IMR-90 (cell line): Measurements from ENCODE around the gene VIPR2. TPM values are rescaled to one million over a fixed set of nuclear protein-coding genes. Genes with fewer than 3 reads are reported as not detected.

Experiments
- ATAC-seq: fragments of 200-7000 bp; cut with Tn5 transposase; 2 replicates; pipeline ENCODE4 v1.9.1; 2020; ENCODE audit warnings: low read depth, mild to moderate bottlenecking, moderate library complexity
- BruUV-seq: library from RNA; stranded (reverse); fragments of 400-500 nt; replicated peaks from 2 replicates; lab custom pipeline; 2021; lab: Mats Ljungman, UMichigan
- CTCF ChIA-PET: fragments of 300-600 bp; formaldehyde crosslinking; extraction: SDS; loops from one replicate; lab custom pipeline; 2021; ENCODE audit warnings: antibody characterized with exemption; lab: Yijun Ruan, JAX
- POLR2A ChIA-PET: fragments of 300-600 bp; sonication (Branson Sonifier 250); formaldehyde crosslinking; loops from one replicate; lab custom pipeline; 2022; ENCODE audit warnings: antibody characterized with exemption; ENCODE audit not compliant: unreplicated experiment; lab: Charles Lee
- DNase-seq: peaks from one replicate; pipeline ENCODE4 v3.0.0; 2013
- H2AFZ ChIP-seq: replicated peaks from 2 replicates; pipeline ENCODE3; 2013; ENCODE audit warnings: low read length, mild to moderate bottlenecking; ENCODE audit not compliant: poor library complexity
- H2AK5ac ChIP-seq: 2 replicates; pipeline ENCODE4 v1.6.1; 2013; ENCODE audit warnings: low read depth, low read length, inconsistent platforms
- H2AK9ac ChIP-seq: replicated peaks from 2 replicates; pipeline ENCODE3; 2013; ENCODE audit warnings: mild to moderate bottlenecking, low read depth, low read length, moderate library complexity; ENCODE audit not compliant: poor library complexity
- H2BK120ac ChIP-seq: 2 replicates; pipeline ENCODE4 v1.6.1; 2013; ENCODE audit warnings: low read depth, low read length, inconsistent platforms
- H2BK15ac ChIP-seq: 3 replicates; pipeline ENCODE4 v1.6.1; 2013; ENCODE audit warnings: low read depth, low read length, inconsistent platforms
- H2BK20ac ChIP-seq: 2 replicates; pipeline ENCODE4 v1.6.1; 2013; ENCODE audit warnings: low read depth, mild to moderate bottlenecking, inconsistent platforms, low read length, moderate library complexity
- H2BK5ac ChIP-seq: 2 replicates; pipeline ENCODE4 v1.6.1; 2013; ENCODE audit warnings: mild to moderate bottlenecking, low read depth, low read length, inconsistent platforms; ENCODE audit not compliant: poor library complexity, severe bottlenecking
- H3K14ac ChIP-seq: replicated peaks from 2 replicates; pipeline ENCODE4 v1.6.1; 2013; ENCODE audit warnings: low read depth, low read length, inconsistent platforms
- H3K18ac ChIP-seq: 2 replicates; pipeline ENCODE4 v1.6.1; 2013; ENCODE audit warnings: low read depth, low read length, control low read depth
- H3K23ac ChIP-seq: 2 replicates; pipeline ENCODE4 v1.6.1; 2013; ENCODE audit warnings: low read depth, low read length, inconsistent platforms
- H3K27ac ChIP-seq: 2 replicates; pipeline ENCODE4 v1.5.1; 2013; ENCODE audit warnings: mild to moderate bottlenecking, control low read depth, low read length; ENCODE audit not compliant: insufficient read depth
- H3K27me3 ChIP-seq: 2 replicates; pipeline ENCODE4 v1.6.1; 2013; ENCODE audit warnings: low read length; ENCODE audit not compliant: control insufficient read depth, insufficient read depth
- H3K36me3 ChIP-seq: 2 replicates; pipeline ENCODE4 v1.6.1; 2013; ENCODE audit warnings: low read length, mixed read lengths; ENCODE audit not compliant: control insufficient read depth, insufficient read depth
- H3K4ac ChIP-seq: 2 replicates; pipeline ENCODE4 v1.6.1; 2013; ENCODE audit warnings: low read depth, low read length, inconsistent platforms
- H3K4me1 ChIP-seq: 2 replicates; pipeline ENCODE4 v1.6.1; 2013; ENCODE audit warnings: low read length, mixed read lengths; ENCODE audit not compliant: control insufficient read depth, insufficient read depth
- H3K4me2 ChIP-seq: 2 replicates; pipeline ENCODE4 v1.6.1; 2013; ENCODE audit warnings: low read depth, mild to moderate bottlenecking, control low read depth, low read length, moderate library complexity
- H3K4me3 ChIP-seq: 2 replicates; pipeline ENCODE4 v1.5.1; 2013; ENCODE audit warnings: low read depth, mild to moderate bottlenecking, control low read depth, low read length, moderate library complexity; ENCODE audit not compliant: insufficient read depth
- H3K56ac ChIP-seq: 2 replicates; pipeline ENCODE4 v1.6.1; 2013; ENCODE audit warnings: low read length, inconsistent platforms; ENCODE audit not compliant: insufficient read depth; ENCODE audit errors: extremely low read depth
- H3K79me1 ChIP-seq, 2 experiments: 2 replicates each; pipeline ENCODE4 v1.6.1; 2013; ENCODE audit warnings: low read length in 2 of 2, inconsistent platforms in 1 of 2, low read depth in 1 of 2
- H3K9ac ChIP-seq: 2 replicates; pipeline ENCODE4 v1.6.1; 2013; ENCODE audit warnings: low read depth, low read length, control low read depth
- H3K9me1 ChIP-seq: 2 replicates; pipeline ENCODE4 v1.6.1; 2013; ENCODE audit warnings: low read length, inconsistent platforms; ENCODE audit not compliant: insufficient read depth
- H3K9me3 ChIP-seq: 2 replicates; pipeline ENCODE4 v1.6.1; 2013; ENCODE audit warnings: low read length; ENCODE audit not compliant: control insufficient read depth, insufficient read depth
- H4K20me1 ChIP-seq: 2 replicates; pipeline ENCODE4 v1.6.1; 2013; ENCODE audit warnings: low read length, inconsistent platforms; ENCODE audit not compliant: insufficient read depth
- H4K5ac ChIP-seq: 2 replicates; pipeline ENCODE4 v1.6.1; 2013; ENCODE audit warnings: mild to moderate bottlenecking, low read depth, low read length, control low read depth
- H4K8ac ChIP-seq, 2 experiments: 2 replicates each; pipeline ENCODE4 v1.6.1; 2013; ENCODE audit warnings: low read depth in 2 of 2, low read length in 2 of 2, control low read depth in 1 of 2, inconsistent platforms in 1 of 2
- H4K91ac ChIP-seq: 2 replicates; pipeline ENCODE4 v1.6.1; 2013; ENCODE audit warnings: low read depth, low read length, inconsistent platforms; ENCODE audit not compliant: insufficient read depth
- BHLHE40 ChIP-seq: fragments of 150-350 bp; IDR thresholded peaks from 2 replicates; pipeline ENCODE4 v1.6.1; 2016; ENCODE audit warnings: mild to moderate bottlenecking, low read depth, low read length
- CEBPB ChIP-seq: IDR thresholded peaks from 2 replicates; pipeline ENCODE4 v1.6.1; 2012; ENCODE audit warnings: low read depth, low read length, improper control_type of control experiment
- CHD1 ChIP-seq: IDR thresholded peaks from 2 replicates; pipeline ENCODE4 v1.6.1; 2012; ENCODE audit warnings: low read depth, low read length, improper control_type of control experiment
- FOS ChIP-seq: fragments of 150-350 bp; IDR thresholded peaks from 2 replicates; pipeline ENCODE4 v1.6.1; 2016; ENCODE audit warnings: low read depth, low read length
- RAD21 ChIP-seq: IDR thresholded peaks from 2 replicates; pipeline ENCODE4 v1.6.1; 2012; ENCODE audit warnings: low read length, improper control_type of control experiment
- RCOR1 ChIP-seq: IDR thresholded peaks from 2 replicates; pipeline ENCODE4 v1.6.1; 2012; ENCODE audit warnings: mild to moderate bottlenecking, low read length, improper control_type of control experiment; ENCODE audit not compliant: insufficient replicate concordance
- WGBS, 2 experiments: methylation state at CpG; one replicate each; pipeline versions ENCODE4 v1.1.5 to v1.1.7; 2013; ENCODE audit warnings: missing lambda C conversion rate in 2 of 2; ENCODE audit not compliant: insufficient read length in 1 of 2; ENCODE audit errors: extremely low coverage in 2 of 2; 5-methylcytosine and 5-hydroxymethylcytosine counted together
- dilution Hi-C: fragments of 300-500 bp; cut with HindIII; formaldehyde crosslinking; loops from one replicate; pipeline ENCODE4 v1.14.3; 2018; ENCODE audit warnings: low sequenced_read_pairs; ENCODE audit not compliant: unreplicated experiment
- in situ Hi-C: fragments of 300-500 bp; cut with MboI; formaldehyde crosslinking; loops from 3 replicates; pipeline ENCODE4 v1.14.3; 2019; ENCODE audit warnings: low sequenced_read_pairs, inconsistent platforms, mixed read lengths
- intact Hi-C: fragments of 100-400 bp; cut with micrococcal nuclease; formaldehyde crosslinking; loops from 2 replicates; pipeline ENCODE4 v1.10.0; 2022
- polyA plus RNA-seq, 3 experiments: library from polyadenylated mRNA; depleted of rRNA; stranded (reverse); fragments of >200 nt; gene quantifications; 2 replicates each; pipeline ENCODE4 v1.2.3, GENCODE V29; 2012; ENCODE audit warnings: low replicate concordance in 1 of 3
- total RNA-seq: library from RNA; depleted of rRNA; stranded (reverse); fragments of >200 nt; gene quantifications from 2 replicates; pipeline ENCODE4 v1.2.3, GENCODE V29; 2012
- TF ChIP-seq, protein P1 (sequence below): fragments of 150-350 bp; IDR thresholded peaks from 2 replicates; pipeline ENCODE4 v1.6.1; 2016; ENCODE audit warnings: low read depth, mild to moderate bottlenecking, low read length, moderate library complexity, borderline replicate concordance
- TF ChIP-seq, protein P2 (sequence below): fragments of 150-350 bp; IDR thresholded peaks from 2 replicates; pipeline ENCODE4 v1.6.1; 2017; ENCODE audit warnings: mild to moderate bottlenecking, antibody characterized with exemption, low read length, low read depth

Gene VIPR2
- total and polyA plus RNA-seq, 2 of the 4 experiments (the other 2 are of a cell fraction) = not detected

DNA sequence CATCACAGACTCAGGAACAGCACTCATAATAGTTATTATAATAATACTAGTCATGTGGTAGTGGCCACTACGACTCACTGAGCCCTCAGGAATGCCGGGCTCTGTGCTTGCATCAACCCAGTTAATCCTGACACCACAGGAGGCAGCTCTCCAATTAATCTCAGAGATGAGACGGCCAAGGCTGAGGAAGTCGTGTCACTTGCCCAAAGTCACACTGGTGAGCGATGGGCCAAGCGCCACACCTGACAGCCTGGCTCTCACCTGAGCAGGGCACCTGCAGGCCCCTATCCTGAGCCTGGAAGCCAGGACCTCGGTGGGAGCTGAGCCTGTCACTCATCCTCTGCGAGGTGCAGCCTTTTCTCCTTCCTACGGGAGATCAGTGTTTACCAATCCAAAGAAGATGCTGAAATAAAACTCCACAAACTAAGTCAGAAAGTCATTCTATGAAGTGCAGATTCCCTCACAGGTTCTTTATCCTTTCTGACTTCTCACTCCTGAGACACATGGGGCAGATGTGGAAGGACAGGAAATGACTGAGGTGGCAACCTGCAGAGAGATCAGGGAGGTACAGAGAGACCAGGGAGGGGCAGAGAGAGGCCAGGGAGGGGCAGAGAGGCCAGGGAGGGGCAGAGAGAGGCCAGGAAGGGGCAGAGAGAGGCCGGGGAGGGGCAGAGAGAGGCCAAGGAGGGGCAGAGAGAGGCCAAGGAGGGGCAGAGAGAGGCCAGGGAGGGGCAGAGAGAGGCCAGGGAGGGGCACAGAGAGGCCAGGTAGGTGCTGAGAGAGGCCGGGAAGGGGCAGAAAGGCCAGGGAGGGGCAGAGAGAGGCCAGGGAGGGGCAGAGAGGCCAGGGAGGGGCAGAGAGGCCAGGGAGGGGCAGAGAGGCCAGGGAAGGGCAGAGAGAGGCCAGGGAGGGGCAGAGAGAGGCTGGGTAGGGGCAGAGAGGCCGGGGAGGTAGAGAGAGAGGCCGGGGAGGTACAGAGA lies 38.5 kb downstream of the VIPR2 start:
- Histone ChIP-seq H2BK120ac (no peak overlapping the region), H3K4ac (no peak overlapping the region), H3K79me1 (no peaks in the 10 kb centered on the region), H2BK15ac (no peak overlapping the region), H3K14ac (no peak overlapping the region), H3K23ac (no peak overlapping the region), H2AFZ (no peak overlapping the region), H3K4me3 (no peak overlapping the region), H2AK9ac (no peak overlapping the region), H3K27me3 (no peaks in the 10 kb centered on the region), H2BK20ac (no peak overlapping the region), H3K36me3 (no peaks in the 10 kb centered on the region), H3K9me3 (peaks cover 43% of the 10 kb centered on the region), H3K4me1 (no peaks in the 10 kb centered on the region), H4K5ac (no peak overlapping the region), H3K18ac (no peak overlapping the region), H4K91ac (no peak overlapping the region), H3K56ac (no peak overlapping the region), H4K20me1 (no peaks in the 10 kb centered on the region), H3K9me1 (no peaks in the 10 kb centered on the region), H2BK5ac (no peak overlapping the region), H3K4me2 (no peak overlapping the region), H2AK5ac (no peak overlapping the region), H4K8ac (no peak overlapping the region), H3K27ac (no peak overlapping the region), H3K9ac (no peak overlapping the region)
- WGBS, 2 experiments = 29% methylated on average over 9 of the region's 13 CpGs; no CpG with 5 or more reads in 1 of the 2 experiments
- in situ Hi-C loops = no loop called here
- BruUV-seq = no TSS peak
- ChIA-PET CTCF (no interaction called here), POLR2A (no interaction called here)
- DNase-seq = no peak
- ATAC-seq = no peak
- TF ChIP-seq RAD21 = no peak
- no peak for TF ChIP-seq FOS
- TF ChIP-seq RCOR1 = no peak
- TF ChIP-seq CHD1 = no peak
- TF ChIP-seq, protein P1, sequence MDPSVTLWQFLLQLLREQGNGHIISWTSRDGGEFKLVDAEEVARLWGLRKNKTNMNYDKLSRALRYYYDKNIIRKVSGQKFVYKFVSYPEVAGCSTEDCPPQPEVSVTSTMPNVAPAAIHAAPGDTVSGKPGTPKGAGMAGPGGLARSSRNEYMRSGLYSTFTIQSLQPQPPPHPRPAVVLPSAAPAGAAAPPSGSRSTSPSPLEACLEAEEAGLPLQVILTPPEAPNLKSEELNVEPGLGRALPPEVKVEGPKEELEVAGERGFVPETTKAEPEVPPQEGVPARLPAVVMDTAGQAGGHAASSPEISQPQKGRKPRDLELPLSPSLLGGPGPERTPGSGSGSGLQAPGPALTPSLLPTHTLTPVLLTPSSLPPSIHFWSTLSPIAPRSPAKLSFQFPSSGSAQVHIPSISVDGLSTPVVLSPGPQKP = no peak
- no peak for TF ChIP-seq BHLHE40
- TF ChIP-seq, protein P2, sequence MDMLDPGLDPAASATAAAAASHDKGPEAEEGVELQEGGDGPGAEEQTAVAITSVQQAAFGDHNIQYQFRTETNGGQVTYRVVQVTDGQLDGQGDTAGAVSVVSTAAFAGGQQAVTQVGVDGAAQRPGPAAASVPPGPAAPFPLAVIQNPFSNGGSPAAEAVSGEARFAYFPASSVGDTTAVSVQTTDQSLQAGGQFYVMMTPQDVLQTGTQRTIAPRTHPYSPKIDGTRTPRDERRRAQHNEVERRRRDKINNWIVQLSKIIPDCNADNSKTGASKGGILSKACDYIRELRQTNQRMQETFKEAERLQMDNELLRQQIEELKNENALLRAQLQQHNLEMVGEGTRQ = no peak
- TF ChIP-seq CEBPB = no peak
- dilution Hi-C loops = no loop called here
- intact Hi-C loops = no loop called here
